HG03196 (cell line): ENCODE data around the gene CDHR3.
"Not testable (repeated sequence)": the region's sequence is repeated elsewhere in the genome, so short reads cannot be mapped to it uniquely, and the experiment has no call there.

Source experiments
- ATAC-seq: cut with Tn5 transposase; IDR thresholded peaks from one replicate; pipeline ENCODE4 v1.9.1; 2021; ENCODE audit not compliant: unreplicated experiment

The CDHR3 gene

GRCh38 chr7:105963038-105963667 lies at the start of gene CDHR3:
Gene CDHR3, plus strand, starts transcription at chr7:105963264. Its CDS starts 55 bp downstream, at chr7:105963319.
- ATAC-seq, result no peak

GRCh38 chr7:105913947-105914346 lies 49.1 kb upstream of the CDHR3 start:
- no peak for ATAC-seq

GRCh38 chr7:105916603-105917002 lies 46.5 kb upstream of the CDHR3 start:
- ATAC-seq, result no peak

GRCh38 chr7:105917659-105918058 lies 45.4 kb upstream of the CDHR3 start:
- ATAC-seq, result no peak

- ATAC-seq, result no peak
Measured at GRCh38 chr7:105920766-105921165, 42.3 kb upstream of the CDHR3 start.

GRCh38 chr7:105924945-105925344 lies 38.1 kb upstream of the CDHR3 start:
- no peak for ATAC-seq

GRCh38 chr7:105926131-105926530 lies 36.9 kb upstream of the CDHR3 start:
- ATAC-seq, result no peak

- no peak for ATAC-seq
Measured at GRCh38 chr7:105931179-105931578, 31.9 kb upstream of the CDHR3 start.

GRCh38 chr7:105932835-105933477 lies 30.1 kb upstream of the CDHR3 start:
- ATAC-seq, result no peak

- no peak for ATAC-seq
Measured at GRCh38 chr7:105934572-105935185, 28.4 kb upstream of the CDHR3 start.

- no peak for ATAC-seq
Measured at GRCh38 chr7:105935250-105935649, 27.8 kb upstream of the CDHR3 start.

GRCh38 chr7:105937411-105937810 lies 25.7 kb upstream of the CDHR3 start:
- ATAC-seq, result no peak

- ATAC-seq, result no peak
Measured at GRCh38 chr7:105940109-105940508, 23.0 kb upstream of the CDHR3 start.

GRCh38 chr7:105941596-105941995 lies 21.5 kb upstream of the CDHR3 start:
- ATAC-seq, result no peak

- ATAC-seq, result no peak
Measured at GRCh38 chr7:105943486-105943885, 19.6 kb upstream of the CDHR3 start.

- ATAC-seq, result no peak
Measured at GRCh38 chr7:105945848-105946247, 17.2 kb upstream of the CDHR3 start.

- no peak for ATAC-seq
Measured at GRCh38 chr7:105951597-105951996, 11.5 kb upstream of the CDHR3 start.

- ATAC-seq, result no peak
Measured at GRCh38 chr7:105952917-105953595, 10.0 kb upstream of the CDHR3 start.

- no peak for ATAC-seq
Measured at GRCh38 chr7:105954711-105955110, 8.4 kb upstream of the CDHR3 start.

- ATAC-seq, result not testable (repeated sequence)
Measured at GRCh38 chr7:105955651-105956466, 7.2 kb upstream of the CDHR3 start.

GRCh38 chr7:105958012-105958411 lies 5.1 kb upstream of the CDHR3 start:
- ATAC-seq, result no peak
